Stimulated activated memory B cell treated with anti-CD40 and anti-IgM and Interleukin-4, amounts not matched to agents 10 μg/mL and 1 μg/mL and 100 μg/mL, for 72 hours (primary cell): ENCODE data around the gene PPIP5K1.

ENCODE experiments used
- ATAC-seq: fragments of 150-1000 bp; cut with Tn5 transposase; 2 replicates; pipeline ENCODE4 v1.10.0; 2021
- H3K27ac Mint-ChIP-seq: one replicate; pipeline ENCODE4 v1.8.0; 2022; ENCODE audit warnings: mild to moderate bottlenecking, mixed read lengths
- H3K27me3 Mint-ChIP-seq: one replicate; pipeline ENCODE4 v1.8.0; 2022; ENCODE audit warnings: mixed read lengths
- H3K36me3 Mint-ChIP-seq: one replicate; pipeline ENCODE4 v1.8.0; 2022; ENCODE audit warnings: mixed read lengths
- H3K4me1 Mint-ChIP-seq: one replicate; pipeline ENCODE4 v1.8.0; 2022; ENCODE audit warnings: mixed read lengths
- H3K4me3 Mint-ChIP-seq: one replicate; pipeline ENCODE4 v1.8.0; 2022; ENCODE audit warnings: mild to moderate bottlenecking, moderate library complexity, mixed read lengths
- H3K9me3 Mint-ChIP-seq: one replicate; pipeline ENCODE4 v1.8.0; 2022; ENCODE audit warnings: mixed read lengths

Gene PPIP5K1

DNA sequence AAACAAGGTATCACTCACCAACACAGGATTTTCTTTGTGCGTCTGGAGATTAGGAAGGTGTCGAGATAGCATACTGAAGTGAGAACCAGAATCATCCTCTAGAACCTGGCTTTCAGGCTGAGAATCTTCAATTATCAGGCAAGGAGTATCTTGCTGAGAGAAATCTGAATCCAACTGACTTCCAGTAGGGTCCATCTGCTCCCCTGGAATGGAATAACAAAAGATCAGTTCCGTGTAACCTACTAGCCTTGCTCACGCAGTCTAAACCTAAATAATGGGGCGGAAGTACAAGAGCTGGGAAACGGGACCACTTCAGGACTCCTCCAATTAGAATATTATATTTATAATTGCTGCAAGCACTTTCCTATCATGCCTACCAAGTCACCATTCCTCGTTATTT is 97.7 kb downstream of the PPIP5K1 start:
- no peak for ATAC-seq
- H3K27ac Mint-ChIP-seq = peak overlapping the region; percentile 82
- peaks cover 20% of the 10 kb centered on the region for H3K36me3 Mint-ChIP-seq
- no peaks in the 10 kb centered on the region for H3K9me3 Mint-ChIP-seq
- peak overlapping the region; percentile 83 for H3K4me3 Mint-ChIP-seq
- no peaks in the 10 kb centered on the region for H3K27me3 Mint-ChIP-seq
- peaks cover 15% of the 10 kb centered on the region for H3K4me1 Mint-ChIP-seq

DNA sequence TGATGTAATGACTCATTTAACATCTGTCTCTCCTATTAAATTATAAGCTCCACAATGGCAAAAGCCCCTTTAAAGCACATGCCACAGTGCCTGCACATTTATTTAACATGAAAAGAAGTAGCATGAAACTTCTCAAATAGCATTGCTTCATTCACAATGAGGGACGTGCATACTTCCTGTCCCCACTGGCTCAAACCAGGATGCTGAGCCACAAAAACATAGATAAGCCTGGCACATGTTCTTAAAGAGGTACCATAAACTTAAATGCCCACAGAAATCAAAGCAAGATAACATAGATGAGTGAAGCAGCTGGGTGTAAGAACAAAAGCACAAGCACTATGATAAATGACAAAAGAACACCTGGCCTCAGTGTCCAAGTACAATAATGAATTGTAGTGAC is 100.8 kb downstream of the PPIP5K1 start:
- no peak for ATAC-seq
- peaks cover 20% of the 10 kb centered on the region for H3K4me1 Mint-ChIP-seq
- no peak overlapping the region for H3K27ac Mint-ChIP-seq
- H3K4me3 Mint-ChIP-seq = no peak overlapping the region
- no peaks in the 10 kb centered on the region for H3K9me3 Mint-ChIP-seq
- H3K36me3 Mint-ChIP-seq = peaks cover 36% of the 10 kb centered on the region
- H3K27me3 Mint-ChIP-seq = no peaks in the 10 kb centered on the region

DNA sequence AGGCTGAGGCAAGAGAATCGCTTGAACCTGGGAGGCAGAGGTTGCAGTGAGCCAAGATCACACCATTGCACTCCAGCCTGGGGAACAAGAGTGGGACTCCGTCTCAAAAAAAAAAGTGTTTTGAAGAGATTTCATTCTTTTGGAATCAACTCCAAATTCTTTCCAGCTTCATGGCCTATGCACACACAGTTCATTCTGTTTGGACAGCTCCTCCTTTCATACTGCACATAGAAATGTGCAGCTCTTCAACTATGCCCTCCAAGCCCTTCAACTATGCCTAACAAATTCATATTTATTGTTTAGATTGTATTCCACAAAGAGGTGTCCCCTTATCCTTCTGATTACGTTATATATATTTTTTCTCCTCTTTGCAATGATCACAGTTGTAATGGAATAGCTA is 101.2 kb downstream of the PPIP5K1 start:
- no peaks in the 10 kb centered on the region for H3K9me3 Mint-ChIP-seq
- ATAC-seq = no peak
- H3K4me1 Mint-ChIP-seq = peaks cover 24% of the 10 kb centered on the region
- H3K36me3 Mint-ChIP-seq = peaks cover 40% of the 10 kb centered on the region
- no peak overlapping the region for H3K27ac Mint-ChIP-seq
- no peak overlapping the region for H3K4me3 Mint-ChIP-seq
- H3K27me3 Mint-ChIP-seq = no peaks in the 10 kb centered on the region

DNA sequence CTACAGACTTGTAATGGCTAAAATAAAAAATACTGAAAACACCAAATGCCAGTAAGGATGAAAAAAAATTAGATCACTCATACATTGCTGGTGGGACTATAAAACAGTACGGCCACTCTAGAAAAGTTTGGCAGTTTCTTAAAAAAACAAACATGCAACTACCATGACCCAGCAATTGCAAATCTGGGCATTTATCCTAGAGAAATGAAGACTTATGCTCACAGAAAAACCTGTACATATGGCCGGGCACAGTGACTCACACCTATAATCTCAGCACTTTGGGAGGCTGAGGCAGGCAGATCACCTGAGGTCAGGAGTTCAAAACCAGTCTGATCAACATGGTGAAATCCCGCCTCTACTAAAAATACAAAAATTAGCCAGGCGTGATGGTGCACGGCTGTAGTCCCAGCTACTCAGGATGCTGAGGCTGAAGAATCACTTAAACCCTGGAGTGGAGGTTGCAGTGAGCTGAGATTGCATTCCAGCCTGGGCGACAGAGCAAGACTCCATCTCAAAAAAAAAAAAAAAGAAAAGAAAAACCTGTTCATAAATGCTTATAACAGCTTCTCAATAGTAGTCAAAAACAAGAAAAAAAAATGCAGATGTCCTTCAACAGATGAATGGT is 102.6 kb downstream of the PPIP5K1 start:
- no peak for ATAC-seq
- Mint-ChIP-seq H3K4me3 (no peak overlapping the region), H3K9me3 (no peaks in the 10 kb centered on the region), H3K36me3 (peaks cover 41% of the 10 kb centered on the region), H3K4me1 (peaks cover 24% of the 10 kb centered on the region), H3K27me3 (no peaks in the 10 kb centered on the region), H3K27ac (no peak overlapping the region)

DNA sequence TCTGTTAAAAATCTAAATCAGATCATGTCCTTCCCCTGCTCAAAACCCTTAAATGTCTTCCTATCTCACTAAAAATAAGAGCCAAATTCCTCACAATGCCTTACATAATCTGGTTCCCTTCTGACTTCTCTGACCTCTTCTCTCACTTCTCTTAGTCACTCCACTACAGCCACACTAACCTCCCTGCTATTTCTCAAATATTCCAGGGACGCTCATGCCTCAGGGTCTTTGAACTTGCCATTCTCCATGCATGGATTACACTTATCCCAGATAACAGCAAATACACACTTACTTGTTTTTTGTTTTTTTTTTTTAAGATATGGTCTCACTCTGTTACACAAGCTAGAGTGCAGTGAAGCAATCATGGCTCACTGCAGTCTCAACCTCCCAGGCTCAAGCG is 105.6 kb downstream of the PPIP5K1 start:
- H3K4me3 Mint-ChIP-seq = no peak overlapping the region
- ATAC-seq = no peak
- peaks cover 58% of the 10 kb centered on the region for H3K36me3 Mint-ChIP-seq
- H3K27me3 Mint-ChIP-seq = no peaks in the 10 kb centered on the region
- peaks cover 13% of the 10 kb centered on the region for H3K4me1 Mint-ChIP-seq
- no peak overlapping the region for H3K27ac Mint-ChIP-seq
- H3K9me3 Mint-ChIP-seq = no peaks in the 10 kb centered on the region
